ENCODE data around the gene FKBP3.
"Not testable (repeated sequence)": the region's sequence is repeated elsewhere in the genome, so short reads cannot be mapped to it uniquely, and the experiment has no call there.

DNA sequence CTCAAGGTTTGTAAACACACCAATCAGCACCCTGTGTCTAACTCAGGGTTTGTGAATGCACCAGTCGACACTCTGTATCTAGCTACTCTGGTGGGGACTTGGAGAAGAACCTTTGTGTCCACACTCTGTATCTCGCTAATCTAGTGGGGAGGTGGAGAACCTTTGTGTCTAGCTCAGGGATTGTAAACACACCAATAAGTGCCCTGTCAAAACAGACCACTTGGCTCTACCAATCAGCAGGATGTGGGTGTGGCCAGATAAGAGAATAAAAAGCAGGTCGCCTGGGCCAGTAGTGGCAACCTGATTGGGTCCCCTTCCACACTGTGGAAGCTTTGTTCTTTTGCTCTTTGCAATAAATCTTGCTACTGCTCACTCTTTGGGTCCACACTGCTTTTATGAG lies 53.2 kb downstream of the FKBP3 start:
- TF ChIP-seq, protein P1, sequence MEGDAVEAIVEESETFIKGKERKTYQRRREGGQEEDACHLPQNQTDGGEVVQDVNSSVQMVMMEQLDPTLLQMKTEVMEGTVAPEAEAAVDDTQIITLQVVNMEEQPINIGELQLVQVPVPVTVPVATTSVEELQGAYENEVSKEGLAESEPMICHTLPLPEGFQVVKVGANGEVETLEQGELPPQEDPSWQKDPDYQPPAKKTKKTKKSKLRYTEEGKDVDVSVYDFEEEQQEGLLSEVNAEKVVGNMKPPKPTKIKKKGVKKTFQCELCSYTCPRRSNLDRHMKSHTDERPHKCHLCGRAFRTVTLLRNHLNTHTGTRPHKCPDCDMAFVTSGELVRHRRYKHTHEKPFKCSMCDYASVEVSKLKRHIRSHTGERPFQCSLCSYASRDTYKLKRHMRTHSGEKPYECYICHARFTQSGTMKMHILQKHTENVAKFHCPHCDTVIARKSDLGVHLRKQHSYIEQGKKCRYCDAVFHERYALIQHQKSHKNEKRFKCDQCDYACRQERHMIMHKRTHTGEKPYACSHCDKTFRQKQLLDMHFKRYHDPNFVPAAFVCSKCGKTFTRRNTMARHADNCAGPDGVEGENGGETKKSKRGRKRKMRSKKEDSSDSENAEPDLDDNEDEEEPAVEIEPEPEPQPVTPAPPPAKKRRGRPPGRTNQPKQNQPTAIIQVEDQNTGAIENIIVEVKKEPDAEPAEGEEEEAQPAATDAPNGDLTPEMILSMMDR (IDR thresholded peaks at IDR 0.05), result not testable (repeated sequence)
- TF ChIP-seq POLR2A (IDR thresholded peaks at IDR 0.05), result not testable (repeated sequence)
